Measurements from ENCODE around the gene KLHDC7B.

GRCh38 chr22:50548921-50549790, 3.5 kb downstream of the KLHDC7B start:
- TF ChIP-seq CTCF (IDR thresholded peaks at IDR 0.05; ENCODE audit: low read depth, low read length) (no peak), MAX (IDR thresholded peaks at IDR 0.05; ENCODE audit: low read depth, low read length) (no peak)

All from NB4 (cell line).